HG03520 (cell line): ENCODE results near the gene FOXK2.
"Not testable (repeated sequence)": the region's sequence is repeated elsewhere in the genome, so short reads cannot be mapped to it uniquely, and the experiment has no call there.

Experiments
- ATAC-seq: cut with Tn5 transposase; IDR thresholded peaks from one replicate; pipeline ENCODE4 v1.9.1; 2021; ENCODE audit warnings: mild to moderate bottlenecking, moderate library complexity; ENCODE audit not compliant: unreplicated experiment

The FOXK2 gene

GRCh38 chr17:82561429-82562035 lies 42.0 kb downstream of the FOXK2 start:
- no peak for ATAC-seq

- ATAC-seq, result not testable (repeated sequence)
These were observed 43.2 kb downstream of the FOXK2 start for GRCh38 chr17:82562718-82563220.

- no peak for ATAC-seq
These were observed 43.8 kb downstream of the FOXK2 start for GRCh38 chr17:82563318-82563717.

GRCh38 chr17:82563745-82564144 lies 44.2 kb downstream of the FOXK2 start:
- ATAC-seq, result not testable (repeated sequence)

GRCh38 chr17:82564241-82564640 lies 44.7 kb downstream of the FOXK2 start:
- no peak for ATAC-seq

GRCh38 chr17:82565551-82565950 lies 46.0 kb downstream of the FOXK2 start:
- no peak for ATAC-seq

- ATAC-seq, result no peak
These were observed 46.8 kb downstream of the FOXK2 start for GRCh38 chr17:82566129-82566960.

GRCh38 chr17:82567286-82567685 lies 47.8 kb downstream of the FOXK2 start:
- no peak for ATAC-seq

- ATAC-seq, result no peak
These were observed 49.5 kb downstream of the FOXK2 start for GRCh38 chr17:82568997-82569393.

- no peak for ATAC-seq
These were observed 50.1 kb downstream of the FOXK2 start for GRCh38 chr17:82569621-82570020.

- ATAC-seq, result no peak
These were observed 50.7 kb downstream of the FOXK2 start for GRCh38 chr17:82570277-82570676.

- no peak for ATAC-seq
These were observed 52.3 kb downstream of the FOXK2 start for GRCh38 chr17:82571855-82572254.

- ATAC-seq, result no peak
These were observed 54.5 kb downstream of the FOXK2 start for GRCh38 chr17:82574041-82574440.

GRCh38 chr17:82575581-82576221 lies 56.2 kb downstream of the FOXK2 start:
- ATAC-seq, result not testable (repeated sequence)

GRCh38 chr17:82577300-82577699 lies 57.8 kb downstream of the FOXK2 start:
- no peak for ATAC-seq

- ATAC-seq, result not testable (repeated sequence)
These were observed 60.4 kb downstream of the FOXK2 start for GRCh38 chr17:82579969-82580368.

GRCh38 chr17:82582213-82582612 lies 62.7 kb downstream of the FOXK2 start:
- ATAC-seq, result no peak

GRCh38 chr17:82582709-82583108 lies 63.2 kb downstream of the FOXK2 start:
- no peak for ATAC-seq

- no peak for ATAC-seq
These were observed 64.2 kb downstream of the FOXK2 start for GRCh38 chr17:82583720-82584234.

GRCh38 chr17:82585935-82586575 lies 66.5 kb downstream of the FOXK2 start:
- not testable (repeated sequence) for ATAC-seq
